Mammary epithelial cell (primary cell): ENCODE data around the gene RPTOR.

Source experiments
- EZH2 ChIP-seq: IDR thresholded peaks from 2 replicates; pipeline ENCODE4 v1.6.1; 2012; ENCODE audit warnings: low read length, inconsistent platforms, borderline replicate concordance
- TF ChIP-seq, protein P1 (sequence below), 2 donors: IDR thresholded peaks in 1 of 2; conservative IDR thresholded peaks in 1 of 2; 2 replicates each; pipeline ENCODE4 v1.5.1; 2011 to 2012; ENCODE audit warnings: inconsistent platforms in 2 of 2, low read length in 2 of 2, mild to moderate bottlenecking in 2 of 2, control low read depth in 1 of 2, low read depth in 1 of 2; ENCODE audit not compliant: insufficient read depth in 1 of 2; ENCODE audit errors: extremely low read depth in 1 of 2

GRCh38 chr17:80655608-80656007, 111.0 kb downstream of the RPTOR start:
- TF ChIP-seq, protein P1, sequence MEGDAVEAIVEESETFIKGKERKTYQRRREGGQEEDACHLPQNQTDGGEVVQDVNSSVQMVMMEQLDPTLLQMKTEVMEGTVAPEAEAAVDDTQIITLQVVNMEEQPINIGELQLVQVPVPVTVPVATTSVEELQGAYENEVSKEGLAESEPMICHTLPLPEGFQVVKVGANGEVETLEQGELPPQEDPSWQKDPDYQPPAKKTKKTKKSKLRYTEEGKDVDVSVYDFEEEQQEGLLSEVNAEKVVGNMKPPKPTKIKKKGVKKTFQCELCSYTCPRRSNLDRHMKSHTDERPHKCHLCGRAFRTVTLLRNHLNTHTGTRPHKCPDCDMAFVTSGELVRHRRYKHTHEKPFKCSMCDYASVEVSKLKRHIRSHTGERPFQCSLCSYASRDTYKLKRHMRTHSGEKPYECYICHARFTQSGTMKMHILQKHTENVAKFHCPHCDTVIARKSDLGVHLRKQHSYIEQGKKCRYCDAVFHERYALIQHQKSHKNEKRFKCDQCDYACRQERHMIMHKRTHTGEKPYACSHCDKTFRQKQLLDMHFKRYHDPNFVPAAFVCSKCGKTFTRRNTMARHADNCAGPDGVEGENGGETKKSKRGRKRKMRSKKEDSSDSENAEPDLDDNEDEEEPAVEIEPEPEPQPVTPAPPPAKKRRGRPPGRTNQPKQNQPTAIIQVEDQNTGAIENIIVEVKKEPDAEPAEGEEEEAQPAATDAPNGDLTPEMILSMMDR (conservative IDR thresholded peaks at IDR 0.05 in 1 of 2, IDR thresholded peaks at IDR 0.05 in 1 of 2; ENCODE audit: extremely low read depth in 1 of 2, insufficient read depth in 1 of 2, low read depth in 1 of 2, low read length in 2 of 2): no peak
- no peak for TF ChIP-seq EZH2
